Neural cell (in vitro differentiated cells): Measurements from ENCODE around the gene RPL28. TPM values are rescaled to one million over a fixed set of nuclear protein-coding genes. Genes with fewer than 3 reads are reported as not detected.

Experiments used
- H2AFZ ChIP-seq: fragments of 200-600, 300-800 bp; sonication (generic), shearing (Covaris generic); 2 replicates; pipeline ENCODE4 v1.6.0; 2014; ENCODE audit warnings: low read depth, mild to moderate bottlenecking, antibody characterized with exemption, low read length, moderate library complexity
- H3F3A ChIP-seq: fragments of 200-600 bp; shearing (Covaris generic); 2 replicates; pipeline ENCODE4 v1.6.1; 2016; ENCODE audit warnings: mild to moderate bottlenecking, moderate library complexity, mixed read lengths, antibody characterized with exemption, low read length; ENCODE audit not compliant: insufficient read depth, poor library complexity, severe bottlenecking
- H3K27ac ChIP-seq: fragments of 200-600, 300-800 bp; sonication (generic), shearing (Covaris generic); 2 replicates; pipeline ENCODE4 v1.5.1; 2014; ENCODE audit warnings: mild to moderate bottlenecking, low read length, moderate library complexity
- H3K27me3 ChIP-seq: fragments of 300-800, 200-600 bp; sonication (generic), shearing (Covaris generic); 2 replicates; pipeline ENCODE4 v1.6.0; 2014; ENCODE audit warnings: mild to moderate bottlenecking, low read depth, low read length, moderate library complexity; ENCODE audit not compliant: insufficient read depth
- H3K36me3 ChIP-seq: fragments of 300-800, 200-600 bp; sonication (generic), shearing (Covaris generic); 2 replicates; pipeline ENCODE4 v1.5.1; 2014; ENCODE audit warnings: mild to moderate bottlenecking, antibody characterized with exemption, low read length, moderate library complexity; ENCODE audit not compliant: insufficient read depth
- H3K4me2 ChIP-seq: fragments of 300-800, 200-600 bp; sonication (generic), shearing (Covaris generic); 2 replicates; pipeline ENCODE4 v1.6.0; 2014; ENCODE audit warnings: mild to moderate bottlenecking, low read length
- H3K4me3 ChIP-seq: fragments of 300-800, 200-600 bp; sonication (generic), shearing (Covaris generic); 2 replicates; pipeline ENCODE4 v1.5.1; 2014; ENCODE audit warnings: mild to moderate bottlenecking, low read length, moderate library complexity
- H3K79me2 ChIP-seq: fragments of 200-600 bp; shearing (Covaris generic); replicated peaks from 2 replicates; pipeline ENCODE4 v1.6.0; 2014; ENCODE audit warnings: mild to moderate bottlenecking, low read length, moderate library complexity; ENCODE audit not compliant: insufficient read depth
- H3K9ac ChIP-seq: fragments of 300-800, 200-600 bp; sonication (generic), shearing (Covaris generic); 2 replicates; pipeline ENCODE4 v1.6.1; 2016; ENCODE audit warnings: mild to moderate bottlenecking, low read length, mixed read lengths
- H3K9me2 ChIP-seq: fragments of 200-600 bp; shearing (Covaris generic); 2 replicates; pipeline ENCODE4 v1.6.1; 2016; ENCODE audit warnings: mild to moderate bottlenecking, low read length, mixed read lengths; ENCODE audit not compliant: insufficient read depth
- H3K9me3 ChIP-seq: fragments of 200-600, 300-800 bp; sonication (generic), shearing (Covaris generic); 2 replicates; pipeline ENCODE4 v1.6.1; 2016; ENCODE audit warnings: mild to moderate bottlenecking, mixed run types, low read length, moderate library complexity, mixed read lengths
- H4K20me1 ChIP-seq: fragments of 200-600 bp; shearing (Covaris generic); 2 replicates; pipeline ENCODE4 v1.6.1; 2016; ENCODE audit warnings: mild to moderate bottlenecking, mixed run types; ENCODE audit not compliant: insufficient read depth
- CTCF ChIP-seq: fragments of 450-650 bp; IDR thresholded peaks from 2 replicates; pipeline ENCODE4 v1.5.1; 2014; ENCODE audit warnings: antibody characterized with exemption, mild to moderate bottlenecking, moderate library complexity; ENCODE audit not compliant: poor library complexity, severe bottlenecking
- EP300 ChIP-seq: fragments of 450-650 bp; conservative IDR thresholded peaks from 2 replicates; pipeline ENCODE4 v1.6.1; 2014; ENCODE audit warnings: antibody characterized with exemption, mild to moderate bottlenecking, moderate library complexity; ENCODE audit not compliant: poor library complexity, severe bottlenecking
- EZH2 ChIP-seq: fragments of 200-600, 300-800 bp; shearing (Covaris generic), sonication (generic); IDR thresholded peaks from 2 replicates; pipeline ENCODE4 v1.6.1; 2014; ENCODE audit warnings: antibody characterized with exemption, low read length, borderline replicate concordance, mild to moderate bottlenecking; ENCODE audit not compliant: insufficient read depth, poor library complexity, severe bottlenecking
- MXI1 ChIP-seq: fragments of 450-650 bp; conservative IDR thresholded peaks from 2 replicates; pipeline ENCODE4 v1.6.1; 2014; ENCODE audit warnings: antibody characterized with exemption, mild to moderate bottlenecking; ENCODE audit not compliant: poor library complexity, severe bottlenecking
- POLR2AphosphoS5 ChIP-seq: IDR thresholded peaks from 2 replicates; pipeline ENCODE4 v1.6.1; 2012
- RAD21 ChIP-seq: fragments of 450-650 bp; conservative IDR thresholded peaks from 2 replicates; pipeline ENCODE4 v1.6.1; 2014; ENCODE audit warnings: antibody characterized with exemption, mild to moderate bottlenecking, moderate library complexity
- SMC3 ChIP-seq: fragments of 450-650 bp; conservative IDR thresholded peaks from 2 replicates; pipeline ENCODE4 v1.6.1; 2014; ENCODE audit warnings: antibody characterized with exemption, mild to moderate bottlenecking, moderate library complexity; ENCODE audit not compliant: poor library complexity
- TAF1 ChIP-seq: IDR thresholded peaks from 2 replicates; pipeline ENCODE4 v1.6.1; 2012; ENCODE audit warnings: low read depth
- polyA plus RNA-seq: library from polyadenylated mRNA; depleted of rRNA; stranded (reverse); fragments of >200 nt; gene quantifications from 2 replicates; pipeline ENCODE4 v1.2.3, GENCODE V29; 2014
- TF ChIP-seq, protein P1 (sequence below): IDR thresholded peaks from 2 replicates; pipeline ENCODE4 v1.6.1; 2012; ENCODE audit warnings: borderline replicate concordance

RPL28 gene
- polyA plus RNA-seq, 1 donor from 2014 or later, result 195 TPM

DNA sequence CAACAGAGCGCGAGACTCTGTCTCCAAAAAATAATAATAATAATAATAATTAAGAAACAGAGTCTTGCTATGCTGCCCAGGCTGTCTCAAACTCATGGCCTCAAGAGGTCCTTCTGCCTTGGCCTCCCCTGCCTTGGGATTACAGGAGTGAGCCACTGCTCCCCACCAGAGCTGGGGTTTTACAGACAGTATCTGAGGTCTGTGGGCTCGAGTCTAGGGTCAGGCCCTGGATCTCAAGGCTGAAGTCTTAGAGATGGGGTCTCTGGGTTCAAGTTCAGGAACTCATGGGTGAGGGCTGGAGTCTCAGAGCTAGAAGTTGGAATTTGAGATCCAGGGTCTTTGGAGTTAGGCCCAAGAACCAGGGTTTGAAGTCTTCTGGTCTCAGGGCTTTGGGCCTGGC, 18.9 kb upstream of the RPL28 start:
- Histone ChIP-seq H3F3A (no peaks in the 10 kb centered on the region), H3K36me3 (no peaks in the 10 kb centered on the region), H3K4me3 (no peak overlapping the region), H3K9me2 (no peaks in the 10 kb centered on the region), H3K9ac (no peak overlapping the region), H4K20me1 (no peaks in the 10 kb centered on the region), H3K9me3 (no peaks in the 10 kb centered on the region), H3K27me3 (peaks cover 35% of the 10 kb centered on the region), H2AFZ (no peak overlapping the region), H3K4me2 (no peak overlapping the region), H3K27ac (no peak overlapping the region), H3K79me2 (no peaks in the 10 kb centered on the region)
- TF ChIP-seq EZH2, result no peak
- no peak for TF ChIP-seq CTCF
- TF ChIP-seq MXI1, result no peak
- no peak for TF ChIP-seq TAF1
- no peak for TF ChIP-seq POLR2AphosphoS5
- TF ChIP-seq, protein P1, sequence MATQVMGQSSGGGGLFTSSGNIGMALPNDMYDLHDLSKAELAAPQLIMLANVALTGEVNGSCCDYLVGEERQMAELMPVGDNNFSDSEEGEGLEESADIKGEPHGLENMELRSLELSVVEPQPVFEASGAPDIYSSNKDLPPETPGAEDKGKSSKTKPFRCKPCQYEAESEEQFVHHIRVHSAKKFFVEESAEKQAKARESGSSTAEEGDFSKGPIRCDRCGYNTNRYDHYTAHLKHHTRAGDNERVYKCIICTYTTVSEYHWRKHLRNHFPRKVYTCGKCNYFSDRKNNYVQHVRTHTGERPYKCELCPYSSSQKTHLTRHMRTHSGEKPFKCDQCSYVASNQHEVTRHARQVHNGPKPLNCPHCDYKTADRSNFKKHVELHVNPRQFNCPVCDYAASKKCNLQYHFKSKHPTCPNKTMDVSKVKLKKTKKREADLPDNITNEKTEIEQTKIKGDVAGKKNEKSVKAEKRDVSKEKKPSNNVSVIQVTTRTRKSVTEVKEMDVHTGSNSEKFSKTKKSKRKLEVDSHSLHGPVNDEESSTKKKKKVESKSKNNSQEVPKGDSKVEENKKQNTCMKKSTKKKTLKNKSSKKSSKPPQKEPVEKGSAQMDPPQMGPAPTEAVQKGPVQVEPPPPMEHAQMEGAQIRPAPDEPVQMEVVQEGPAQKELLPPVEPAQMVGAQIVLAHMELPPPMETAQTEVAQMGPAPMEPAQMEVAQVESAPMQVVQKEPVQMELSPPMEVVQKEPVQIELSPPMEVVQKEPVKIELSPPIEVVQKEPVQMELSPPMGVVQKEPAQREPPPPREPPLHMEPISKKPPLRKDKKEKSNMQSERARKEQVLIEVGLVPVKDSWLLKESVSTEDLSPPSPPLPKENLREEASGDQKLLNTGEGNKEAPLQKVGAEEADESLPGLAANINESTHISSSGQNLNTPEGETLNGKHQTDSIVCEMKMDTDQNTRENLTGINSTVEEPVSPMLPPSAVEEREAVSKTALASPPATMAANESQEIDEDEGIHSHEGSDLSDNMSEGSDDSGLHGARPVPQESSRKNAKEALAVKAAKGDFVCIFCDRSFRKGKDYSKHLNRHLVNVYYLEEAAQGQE, result no peak
- TF ChIP-seq RAD21, result no peak

DNA sequence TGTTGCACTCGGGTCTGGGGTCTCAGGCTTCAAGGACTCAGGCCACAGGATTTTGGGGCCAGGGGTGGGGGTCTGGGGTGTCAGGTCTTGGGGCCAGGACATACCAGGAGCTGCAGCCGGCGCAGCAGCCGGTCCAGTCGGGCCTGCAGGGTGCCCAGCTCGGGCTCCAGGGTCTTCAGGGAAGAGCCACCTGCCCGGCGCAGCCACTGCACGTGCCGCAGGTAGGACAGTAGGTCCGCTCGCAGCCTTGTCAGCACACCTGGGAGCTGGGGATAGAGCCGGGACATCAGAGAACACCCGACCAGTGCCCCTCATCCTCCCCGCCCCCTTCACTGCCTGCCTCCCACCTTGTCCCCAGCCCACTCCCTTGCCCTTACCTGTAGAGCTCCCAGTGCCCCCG, 17.6 kb upstream of the RPL28 start:
- H3K27me3 ChIP-seq, result peaks cover 35% of the 10 kb centered on the region

More for the DNA sequence above, 17.6 kb upstream of the RPL28 start:
- Histone ChIP-seq H3K9ac (no peak overlapping the region), H3K9me3 (no peaks in the 10 kb centered on the region), H3K9me2 (no peaks in the 10 kb centered on the region), H3K4me3 (no peak overlapping the region), H3K36me3 (no peaks in the 10 kb centered on the region), H2AFZ (no peak overlapping the region), H3K4me2 (no peak overlapping the region), H4K20me1 (no peaks in the 10 kb centered on the region), H3K27ac (no peak overlapping the region), H3K79me2 (no peaks in the 10 kb centered on the region), H3F3A (no peaks in the 10 kb centered on the region)
- TF ChIP-seq MXI1, result no peak
- TF ChIP-seq, protein P1, result no peak
- TF ChIP-seq SMC3, result no peak
- no peak for TF ChIP-seq TAF1
- TF ChIP-seq EP300, result no peak
- TF ChIP-seq EZH2, result no peak
